IMR-90 (cell line): Measurements from ENCODE around the gene ANGPT4. TPM values are rescaled to one million over a fixed set of nuclear protein-coding genes. Genes with fewer than 3 reads are reported as not detected.

Experiments used
- ATAC-seq: fragments of 200-7000 bp; cut with Tn5 transposase; 2 replicates; pipeline ENCODE4 v1.9.1; 2020; ENCODE audit warnings: low read depth, mild to moderate bottlenecking, moderate library complexity
- BruUV-seq: library from RNA; stranded (reverse); fragments of 400-500 nt; replicated peaks from 2 replicates; lab custom pipeline; 2021; lab: Mats Ljungman, UMichigan
- CTCF ChIA-PET: fragments of 300-600 bp; formaldehyde crosslinking; extraction: SDS; loops from one replicate; lab custom pipeline; 2021; ENCODE audit warnings: antibody characterized with exemption; lab: Yijun Ruan, JAX
- POLR2A ChIA-PET: fragments of 300-600 bp; sonication (Branson Sonifier 250); formaldehyde crosslinking; loops from one replicate; lab custom pipeline; 2022; ENCODE audit warnings: antibody characterized with exemption; ENCODE audit not compliant: unreplicated experiment; lab: Charles Lee
- DNase-seq: peaks from one replicate; pipeline ENCODE4 v3.0.0; 2013
- H2AFZ ChIP-seq: replicated peaks from 2 replicates; pipeline ENCODE3; 2013; ENCODE audit warnings: low read length, mild to moderate bottlenecking; ENCODE audit not compliant: poor library complexity
- H2AK5ac ChIP-seq: 2 replicates; pipeline ENCODE4 v1.6.1; 2013; ENCODE audit warnings: low read depth, low read length, inconsistent platforms
- H2AK9ac ChIP-seq: replicated peaks from 2 replicates; pipeline ENCODE3; 2013; ENCODE audit warnings: mild to moderate bottlenecking, low read depth, low read length, moderate library complexity; ENCODE audit not compliant: poor library complexity
- H2BK120ac ChIP-seq: 2 replicates; pipeline ENCODE4 v1.6.1; 2013; ENCODE audit warnings: low read depth, low read length, inconsistent platforms
- H2BK15ac ChIP-seq: 3 replicates; pipeline ENCODE4 v1.6.1; 2013; ENCODE audit warnings: low read depth, low read length, inconsistent platforms
- H2BK20ac ChIP-seq: 2 replicates; pipeline ENCODE4 v1.6.1; 2013; ENCODE audit warnings: low read depth, mild to moderate bottlenecking, inconsistent platforms, low read length, moderate library complexity
- H2BK5ac ChIP-seq: 2 replicates; pipeline ENCODE4 v1.6.1; 2013; ENCODE audit warnings: mild to moderate bottlenecking, low read depth, low read length, inconsistent platforms; ENCODE audit not compliant: poor library complexity, severe bottlenecking
- H3K14ac ChIP-seq: replicated peaks from 2 replicates; pipeline ENCODE4 v1.6.1; 2013; ENCODE audit warnings: low read depth, low read length, inconsistent platforms
- H3K18ac ChIP-seq: 2 replicates; pipeline ENCODE4 v1.6.1; 2013; ENCODE audit warnings: low read depth, low read length, control low read depth
- H3K23ac ChIP-seq: 2 replicates; pipeline ENCODE4 v1.6.1; 2013; ENCODE audit warnings: low read depth, low read length, inconsistent platforms
- H3K27ac ChIP-seq: 2 replicates; pipeline ENCODE4 v1.5.1; 2013; ENCODE audit warnings: mild to moderate bottlenecking, control low read depth, low read length; ENCODE audit not compliant: insufficient read depth
- H3K27me3 ChIP-seq: 2 replicates; pipeline ENCODE4 v1.6.1; 2013; ENCODE audit warnings: low read length; ENCODE audit not compliant: control insufficient read depth, insufficient read depth
- H3K36me3 ChIP-seq: 2 replicates; pipeline ENCODE4 v1.6.1; 2013; ENCODE audit warnings: low read length, mixed read lengths; ENCODE audit not compliant: control insufficient read depth, insufficient read depth
- H3K4ac ChIP-seq: 2 replicates; pipeline ENCODE4 v1.6.1; 2013; ENCODE audit warnings: low read depth, low read length, inconsistent platforms
- H3K4me1 ChIP-seq: 2 replicates; pipeline ENCODE4 v1.6.1; 2013; ENCODE audit warnings: low read length, mixed read lengths; ENCODE audit not compliant: control insufficient read depth, insufficient read depth
- H3K4me2 ChIP-seq: 2 replicates; pipeline ENCODE4 v1.6.1; 2013; ENCODE audit warnings: low read depth, mild to moderate bottlenecking, control low read depth, low read length, moderate library complexity
- H3K4me3 ChIP-seq: 2 replicates; pipeline ENCODE4 v1.5.1; 2013; ENCODE audit warnings: low read depth, mild to moderate bottlenecking, control low read depth, low read length, moderate library complexity; ENCODE audit not compliant: insufficient read depth
- H3K56ac ChIP-seq: 2 replicates; pipeline ENCODE4 v1.6.1; 2013; ENCODE audit warnings: low read length, inconsistent platforms; ENCODE audit not compliant: insufficient read depth; ENCODE audit errors: extremely low read depth
- H3K79me1 ChIP-seq, 2 experiments: 2 replicates each; pipeline ENCODE4 v1.6.1; 2013; ENCODE audit warnings: low read length in 2 of 2, inconsistent platforms in 1 of 2, low read depth in 1 of 2
- H3K9ac ChIP-seq: 2 replicates; pipeline ENCODE4 v1.6.1; 2013; ENCODE audit warnings: low read depth, low read length, control low read depth
- H3K9me1 ChIP-seq: 2 replicates; pipeline ENCODE4 v1.6.1; 2013; ENCODE audit warnings: low read length, inconsistent platforms; ENCODE audit not compliant: insufficient read depth
- H3K9me3 ChIP-seq: 2 replicates; pipeline ENCODE4 v1.6.1; 2013; ENCODE audit warnings: low read length; ENCODE audit not compliant: control insufficient read depth, insufficient read depth
- H4K20me1 ChIP-seq: 2 replicates; pipeline ENCODE4 v1.6.1; 2013; ENCODE audit warnings: low read length, inconsistent platforms; ENCODE audit not compliant: insufficient read depth
- H4K5ac ChIP-seq: 2 replicates; pipeline ENCODE4 v1.6.1; 2013; ENCODE audit warnings: mild to moderate bottlenecking, low read depth, low read length, control low read depth
- H4K8ac ChIP-seq, 2 experiments: 2 replicates each; pipeline ENCODE4 v1.6.1; 2013; ENCODE audit warnings: low read depth in 2 of 2, low read length in 2 of 2, control low read depth in 1 of 2, inconsistent platforms in 1 of 2
- H4K91ac ChIP-seq: 2 replicates; pipeline ENCODE4 v1.6.1; 2013; ENCODE audit warnings: low read depth, low read length, inconsistent platforms; ENCODE audit not compliant: insufficient read depth
- CEBPB ChIP-seq: IDR thresholded peaks from 2 replicates; pipeline ENCODE4 v1.6.1; 2012; ENCODE audit warnings: low read depth, low read length, improper control_type of control experiment
- CHD1 ChIP-seq: IDR thresholded peaks from 2 replicates; pipeline ENCODE4 v1.6.1; 2012; ENCODE audit warnings: low read depth, low read length, improper control_type of control experiment
- MAFK ChIP-seq: IDR thresholded peaks from 2 replicates; pipeline ENCODE4 v1.6.1; 2012; ENCODE audit warnings: low read depth, low read length, improper control_type of control experiment
- MAZ ChIP-seq: IDR thresholded peaks from 2 replicates; pipeline ENCODE4 v1.6.1; 2012; ENCODE audit warnings: low read depth, mild to moderate bottlenecking, low read length, improper control_type of control experiment, moderate library complexity, borderline replicate concordance
- MXI1 ChIP-seq: IDR thresholded peaks from 2 replicates; pipeline ENCODE4 v1.6.1; 2012; ENCODE audit warnings: low read depth, mild to moderate bottlenecking, low read length, moderate library complexity, borderline replicate concordance
- NFE2L2 ChIP-seq: fragments of 150-350 bp; IDR thresholded peaks from 2 replicates; pipeline ENCODE4 v1.6.1; 2016; ENCODE audit warnings: low read depth, mild to moderate bottlenecking, low read length
- RAD21 ChIP-seq: IDR thresholded peaks from 2 replicates; pipeline ENCODE4 v1.6.1; 2012; ENCODE audit warnings: low read length, improper control_type of control experiment
- RFX5 ChIP-seq: IDR thresholded peaks from 2 replicates; pipeline ENCODE4 v1.8.0; 2012; ENCODE audit warnings: low read depth, mild to moderate bottlenecking, low read length, moderate library complexity
- SMC3 ChIP-seq: fragments of 150-350 bp; IDR thresholded peaks from 2 replicates; pipeline ENCODE4 v1.6.1; 2016; ENCODE audit warnings: low read depth, mild to moderate bottlenecking, antibody characterized with exemption, low read length, moderate library complexity
- WGBS, 2 experiments: methylation state at CpG; one replicate each; pipeline versions ENCODE4 v1.1.5 to v1.1.7; 2013; ENCODE audit warnings: missing lambda C conversion rate in 2 of 2; ENCODE audit not compliant: insufficient read length in 1 of 2; ENCODE audit errors: extremely low coverage in 2 of 2; 5-methylcytosine and 5-hydroxymethylcytosine counted together
- dilution Hi-C: fragments of 300-500 bp; cut with HindIII; formaldehyde crosslinking; loops from one replicate; pipeline ENCODE4 v1.14.3; 2018; ENCODE audit warnings: low sequenced_read_pairs; ENCODE audit not compliant: unreplicated experiment
- in situ Hi-C: fragments of 300-500 bp; cut with MboI; formaldehyde crosslinking; loops from 3 replicates; pipeline ENCODE4 v1.14.3; 2019; ENCODE audit warnings: low sequenced_read_pairs, inconsistent platforms, mixed read lengths
- intact Hi-C: fragments of 100-400 bp; cut with micrococcal nuclease; formaldehyde crosslinking; loops from 2 replicates; pipeline ENCODE4 v1.10.0; 2022
- polyA plus RNA-seq, 3 experiments: library from polyadenylated mRNA; depleted of rRNA; stranded (reverse); fragments of >200 nt; gene quantifications; 2 replicates each; pipeline ENCODE4 v1.2.3, GENCODE V29; 2012; ENCODE audit warnings: low replicate concordance in 1 of 3
- total RNA-seq: library from RNA; depleted of rRNA; stranded (reverse); fragments of >200 nt; gene quantifications from 2 replicates; pipeline ENCODE4 v1.2.3, GENCODE V29; 2012
- TF ChIP-seq, protein P1 (sequence below): fragments of 150-350 bp; IDR thresholded peaks from 2 replicates; pipeline ENCODE4 v1.6.1; 2017; ENCODE audit warnings: mild to moderate bottlenecking, antibody characterized with exemption, low read length, low read depth
- TF ChIP-seq, protein P2 (sequence below): fragments of 150-350 bp; IDR thresholded peaks from 2 replicates; pipeline ENCODE4 v1.6.1; 2016; ENCODE audit warnings: low read depth, mild to moderate bottlenecking, low read length, moderate library complexity, borderline replicate concordance
- TF ChIP-seq, protein P3 (sequence below): conservative IDR thresholded peaks from 2 replicates; pipeline ENCODE4 v1.5.1; 2012; ENCODE audit warnings: mild to moderate bottlenecking, low read depth, low read length, improper control_type of control experiment

Gene ANGPT4
- total and polyA plus RNA-seq, 2 of the 4 experiments (the other 2 are of a cell fraction): not detected

DNA sequence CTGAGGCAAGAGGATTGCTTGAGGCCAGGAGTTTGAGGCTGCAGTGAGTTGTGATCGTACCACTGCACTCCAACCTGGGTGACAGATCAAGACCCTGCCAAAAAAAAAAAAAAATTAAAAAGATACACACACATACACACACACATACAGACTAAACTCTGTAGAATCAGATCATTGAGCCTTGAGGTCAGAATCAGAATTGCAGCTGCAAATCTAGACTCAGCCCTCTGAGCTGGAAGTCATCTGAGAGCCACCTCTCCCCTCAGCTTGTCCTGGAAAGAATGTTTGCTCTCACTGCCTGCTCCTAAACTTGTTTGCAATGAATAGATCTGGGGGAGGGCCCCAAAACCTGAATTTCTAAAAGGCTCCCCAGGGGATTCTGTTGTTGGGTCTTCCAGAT lies 41.4 kb upstream of the ANGPT4 start:
- TF ChIP-seq RAD21: no peak
- no peak for TF ChIP-seq MXI1
- TF ChIP-seq, protein P1, sequence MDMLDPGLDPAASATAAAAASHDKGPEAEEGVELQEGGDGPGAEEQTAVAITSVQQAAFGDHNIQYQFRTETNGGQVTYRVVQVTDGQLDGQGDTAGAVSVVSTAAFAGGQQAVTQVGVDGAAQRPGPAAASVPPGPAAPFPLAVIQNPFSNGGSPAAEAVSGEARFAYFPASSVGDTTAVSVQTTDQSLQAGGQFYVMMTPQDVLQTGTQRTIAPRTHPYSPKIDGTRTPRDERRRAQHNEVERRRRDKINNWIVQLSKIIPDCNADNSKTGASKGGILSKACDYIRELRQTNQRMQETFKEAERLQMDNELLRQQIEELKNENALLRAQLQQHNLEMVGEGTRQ: no peak
- TF ChIP-seq, protein P2, sequence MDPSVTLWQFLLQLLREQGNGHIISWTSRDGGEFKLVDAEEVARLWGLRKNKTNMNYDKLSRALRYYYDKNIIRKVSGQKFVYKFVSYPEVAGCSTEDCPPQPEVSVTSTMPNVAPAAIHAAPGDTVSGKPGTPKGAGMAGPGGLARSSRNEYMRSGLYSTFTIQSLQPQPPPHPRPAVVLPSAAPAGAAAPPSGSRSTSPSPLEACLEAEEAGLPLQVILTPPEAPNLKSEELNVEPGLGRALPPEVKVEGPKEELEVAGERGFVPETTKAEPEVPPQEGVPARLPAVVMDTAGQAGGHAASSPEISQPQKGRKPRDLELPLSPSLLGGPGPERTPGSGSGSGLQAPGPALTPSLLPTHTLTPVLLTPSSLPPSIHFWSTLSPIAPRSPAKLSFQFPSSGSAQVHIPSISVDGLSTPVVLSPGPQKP: no peak
- no peak for TF ChIP-seq SMC3
- no peak for TF ChIP-seq NFE2L2
- TF ChIP-seq MAFK: no peak
- TF ChIP-seq RFX5: no peak
- no peak for TF ChIP-seq CHD1
- TF ChIP-seq MAZ: no peak
- no peak for TF ChIP-seq CEBPB
- TF ChIP-seq, protein P3, sequence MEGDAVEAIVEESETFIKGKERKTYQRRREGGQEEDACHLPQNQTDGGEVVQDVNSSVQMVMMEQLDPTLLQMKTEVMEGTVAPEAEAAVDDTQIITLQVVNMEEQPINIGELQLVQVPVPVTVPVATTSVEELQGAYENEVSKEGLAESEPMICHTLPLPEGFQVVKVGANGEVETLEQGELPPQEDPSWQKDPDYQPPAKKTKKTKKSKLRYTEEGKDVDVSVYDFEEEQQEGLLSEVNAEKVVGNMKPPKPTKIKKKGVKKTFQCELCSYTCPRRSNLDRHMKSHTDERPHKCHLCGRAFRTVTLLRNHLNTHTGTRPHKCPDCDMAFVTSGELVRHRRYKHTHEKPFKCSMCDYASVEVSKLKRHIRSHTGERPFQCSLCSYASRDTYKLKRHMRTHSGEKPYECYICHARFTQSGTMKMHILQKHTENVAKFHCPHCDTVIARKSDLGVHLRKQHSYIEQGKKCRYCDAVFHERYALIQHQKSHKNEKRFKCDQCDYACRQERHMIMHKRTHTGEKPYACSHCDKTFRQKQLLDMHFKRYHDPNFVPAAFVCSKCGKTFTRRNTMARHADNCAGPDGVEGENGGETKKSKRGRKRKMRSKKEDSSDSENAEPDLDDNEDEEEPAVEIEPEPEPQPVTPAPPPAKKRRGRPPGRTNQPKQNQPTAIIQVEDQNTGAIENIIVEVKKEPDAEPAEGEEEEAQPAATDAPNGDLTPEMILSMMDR: no peak
- no peak overlapping the region for H3K14ac ChIP-seq
- H2AK9ac ChIP-seq: no peak overlapping the region
- no CpG with 5 or more reads among the region's 1 CpG for WGBS, 2 experiments
- no peak overlapping the region for H2BK15ac ChIP-seq
- no peak overlapping the region for H3K18ac ChIP-seq
- H3K4me3 ChIP-seq: no peak overlapping the region
- H3K36me3 ChIP-seq: no peaks in the 10 kb centered on the region
- ATAC-seq (no peak), DNase-seq (peak; percentile 1)
- no TSS peak for BruUV-seq
- no peak overlapping the region for H2BK5ac ChIP-seq
- H3K27ac ChIP-seq: no peak overlapping the region
- CTCF ChIA-PET: interaction anchor here (0.6 to 3.9 kb wide), 6 partner anchors 24 to 665 kb away, joined by 3 to 63 read pairs (median 5); partner anchors contain the start of gene FAM110A
- no peak overlapping the region for H3K4me2 ChIP-seq
- H4K20me1 ChIP-seq: no peaks in the 10 kb centered on the region
- dilution Hi-C loops (no loop called here), intact Hi-C loops (loop anchor here (5.0 kb wide), 2 partner anchors 125 to 255 kb away; partner anchors contain the start of gene FAM110A), in situ Hi-C loops (no loop called here)
- H3K9me1 ChIP-seq: no peaks in the 10 kb centered on the region
- H3K27me3 ChIP-seq: peaks cover 8% of the 10 kb centered on the region
- no peak overlapping the region for H3K4ac ChIP-seq
- no peak overlapping the region for H2AFZ ChIP-seq
- no peaks in the 10 kb centered on the region for H3K4me1 ChIP-seq
- H4K8ac ChIP-seq: no peak overlapping the region
- H4K5ac ChIP-seq: no peak overlapping the region
- no peaks in the 10 kb centered on the region for H3K79me1 ChIP-seq
- POLR2A ChIA-PET: no interaction called here
- no peak overlapping the region for H3K23ac ChIP-seq
- H3K56ac ChIP-seq: no peak overlapping the region
- H2AK5ac ChIP-seq: no peak overlapping the region
- no peak overlapping the region for H2BK20ac ChIP-seq
- H2BK120ac ChIP-seq: no peak overlapping the region
- no peaks in the 10 kb centered on the region for H3K9me3 ChIP-seq
- H4K91ac ChIP-seq: no peak overlapping the region
- no peak overlapping the region for H3K9ac ChIP-seq
